Right lobe of liver (tissue), 6 donors: Measurements from ENCODE around the gene ZNF718. TPM values are rescaled to one million over a fixed set of nuclear protein-coding genes. Genes with fewer than 3 reads are reported as not detected.
"Not testable (repeated sequence)": the region's sequence is repeated elsewhere in the genome, so short reads cannot be mapped to it uniquely, and the experiment has no call there.

Source experiments
- ATAC-seq, 4 donors: fragments of 200-7000 bp; cut with Tn5 transposase; one replicate each; pipeline ENCODE4 v1.9.1; 2020; ENCODE audit warnings: mild to moderate bottlenecking in 4 of 4, moderate library complexity in 4 of 4
- DNase-seq, 3 donors: peaks; one replicate each; pipeline ENCODE4 v3.0.0-alpha.2; 2020
- H3K27ac ChIP-seq, 3 donors: fragments of 200-600 bp; one replicate each; pipeline ENCODE4 v1.8.0; 2022
- H3K27me3 ChIP-seq, 2 donors: fragments of 200-600 bp; one replicate each; pipeline ENCODE4 v1.8.0; 2022
- H3K36me3 ChIP-seq, 4 donors: fragments of 200-600 bp; sonication (generic) in 1 of 4; one replicate each; pipeline versions ENCODE4 v1.5.1 to v1.8.0; 2017 to 2022; ENCODE audit warnings: control low read depth in 1 of 4
- H3K4me1 ChIP-seq, 4 donors: fragments of 200-600 bp; sonication (generic) in 1 of 4; one replicate each; pipeline versions ENCODE4 v1.5.1 to v1.8.0; 2017 to 2022; ENCODE audit warnings: control low read depth in 1 of 4
- H3K4me3 ChIP-seq, 3 donors: fragments of 200-600 bp; one replicate each; pipeline ENCODE4 v1.8.0; 2022
- H3K9me3 ChIP-seq, 4 donors: fragments of 200-600 bp; sonication (generic) in 1 of 4; one replicate each; pipeline versions ENCODE4 v1.5.1 to v1.8.0; 2017 to 2022; ENCODE audit warnings: control low read depth in 1 of 4
- CTCF ChIP-seq, 4 donors: fragments of 200-600 bp in 3 of 4; fragments of 450-650 bp in 1 of 4; IDR thresholded peaks; one replicate each; pipeline versions ENCODE4 v1.5.1 to v1.8.0; 2016 to 2022; ENCODE audit warnings: antibody characterized with exemption in 4 of 4, mild to moderate bottlenecking in 2 of 4
- POLR2A ChIP-seq: fragments of 450-650 bp; IDR thresholded peaks from one replicate; pipeline ENCODE4 v1.6.1; 2017; ENCODE audit warnings: antibody characterized with exemption, mild to moderate bottlenecking
- WGBS: methylation state at CpG from one replicate; pipeline ENCODE4 v1.1.6; 2018; ENCODE audit warnings: low coverage, low lambda C conversion rate; ENCODE audit not compliant: insufficient coverage; ENCODE audit errors: missing lambda C conversion rate; 5-methylcytosine and 5-hydroxymethylcytosine counted together
- intact Hi-C, 2 donors: fragments of 100-400 bp; cut with DNase I; formaldehyde crosslinking; loops; one replicate each; pipeline versions ENCODE4 v1.11.2 to v1.14.1; 2022
- total RNA-seq, 6 experiments: library from RNA; depleted of rRNA in 2 of 6; stranded (reverse); fragments of >200 nt in 2 of 6; fragmentation: NEBNext Ultra II Directional in 3 of 6; extraction: Animal tissue kit (Norgen Biotek cat#: 25700) in 3 of 6; gene quantifications; one replicate each; pipeline versions ENCODE4 v1.1.0 to v1.2.4, GENCODE V29; 2016 to 2023
- donor health status: DM: no; HTN: yes; CAD: no.
- donor health status: DM: no; HTN: no; CAD: no.
- donor health status: DM: no; HTN: no; CAD: no.
- donor health status: DM: no; HTN: yes; CAD: no.
- donor health status: DM: no; HTN: yes; CAD: no.

Gene ZNF718
- total RNA-seq, 6 experiments from 2014 or later, result 1.7 to 5.6 (median 3.0) TPM

- DNase-seq (no peak), ATAC-seq (no peak)
- Histone ChIP-seq H3K27ac (no peak overlapping the region), H3K4me3 (no peak overlapping the region), H3K27me3 (no peaks in the 10 kb centered on the region), H3K4me1 (no peaks in the 10 kb centered on the region), H3K36me3 (peaks cover 0 to 1% (median 0%) of the 10 kb centered on the region in 4 donors), H3K9me3 (peaks cover 0 to 53% (median 8%) of the 10 kb centered on the region in 4 donors)
- no peak for TF ChIP-seq POLR2A
- TF ChIP-seq CTCF (IDR thresholded peaks at IDR 0.05), result no peak
- intact Hi-C loops, result no loop called here
- WGBS, result 74% methylated on average over 7 of the region's 7 CpGs
These were observed 49.5 kb downstream of the ZNF718 start for GRCh38 chr4:173666-174314.

GRCh38 chr4:175986-176385 is 51.7 kb downstream of the ZNF718 start:
- Histone ChIP-seq H3K36me3 (peaks cover 0 to 1% (median 0%) of the 10 kb centered on the region in 4 donors), H3K9me3 (peaks cover 0 to 47% (median 11%) of the 10 kb centered on the region in 4 donors), H3K4me3 (no peak overlapping the region), H3K27ac (no peak overlapping the region), H3K27me3 (no peaks in the 10 kb centered on the region), H3K4me1 (no peaks in the 10 kb centered on the region)
- DNase-seq, result no peak
- TF ChIP-seq CTCF (IDR thresholded peaks at IDR 0.05) (no peak), POLR2A (no peak)
- ATAC-seq, result no peak
- intact Hi-C loops, result no loop called here

- TF ChIP-seq POLR2A (no peak), CTCF (IDR thresholded peaks at IDR 0.05) (no peak)
These were observed 52.7 kb downstream of the ZNF718 start for GRCh38 chr4:176995-177394.

GRCh38 chr4:182225-182624 is 57.9 kb downstream of the ZNF718 start:
- H3K27ac ChIP-seq, H3K4me3 ChIP-seq, DNase-seq, H3K27me3 ChIP-seq, intact Hi-C loops, H3K4me1 ChIP-seq, ATAC-seq, H3K36me3 ChIP-seq: not testable (repeated sequence)
- 100% methylated on average over 3 of the region's 3 CpGs for WGBS
- peaks cover 3 to 20% (median 10%) of the 10 kb centered on the region in 4 donors for H3K9me3 ChIP-seq

More at GRCh38 chr4:176995-177394, 52.7 kb downstream of the ZNF718 start:
- H3K9me3 ChIP-seq, result peaks cover 3 to 38% (median 15%) of the 10 kb centered on the region in 4 donors
- 67% methylated on average over 1 of the region's 1 CpG for WGBS
- no peak overlapping the region for H3K27ac ChIP-seq
- peaks cover 0 to 1% (median 0%) of the 10 kb centered on the region in 4 donors for H3K36me3 ChIP-seq
- no peaks in the 10 kb centered on the region for H3K27me3 ChIP-seq
- no peaks in the 10 kb centered on the region for H3K4me1 ChIP-seq
- intact Hi-C loops, result no loop called here
- ATAC-seq, result no peak
- no peak for DNase-seq
- H3K4me3 ChIP-seq, result no peak overlapping the region

- DNase-seq (no peak), ATAC-seq (no peak)
- Histone ChIP-seq H3K9me3 (peaks cover 0 to 17% (median under 1%) of the 10 kb centered on the region in 4 donors), H3K27ac (no peak overlapping the region), H3K36me3 (no peaks in the 10 kb centered on the region), H3K27me3 (no peaks in the 10 kb centered on the region), H3K4me3 (no peak overlapping the region), H3K4me1 (no peaks in the 10 kb centered on the region)
- WGBS, result 100% methylated on average over 1 of the region's 3 CpGs
- intact Hi-C loops, result no loop called here
- no peak for TF ChIP-seq POLR2A
- TF ChIP-seq CTCF (IDR thresholded peaks at IDR 0.05), result no peak
These were observed 63.8 kb downstream of the ZNF718 start for GRCh38 chr4:188091-188490.

- 65% methylated on average over 3 of the region's 3 CpGs for WGBS
- H3K4me1 ChIP-seq, DNase-seq, H3K27ac ChIP-seq, ATAC-seq, H3K4me3 ChIP-seq, H3K36me3 ChIP-seq, H3K27me3 ChIP-seq, H3K9me3 ChIP-seq, intact Hi-C loops: not testable (repeated sequence)
These were observed 70.9 kb downstream of the ZNF718 start for GRCh38 chr4:195159-195558.
